Stimulated activated CD8-positive, alpha-beta memory T cell treated with anti-CD3 and anti-CD28 coated beads, Interleukin-12 subunit alpha, Interleukin-12 subunit beta, amount 100 ng/mL, for 1 hour (primary cell): Measurements from ENCODE around the gene DOCK10.

Source experiments
- DNase-seq: peaks from one replicate; pipeline ENCODE4 v3.0.0-alpha.2; 2020; ENCODE audit warnings: low read depth

The DOCK10 gene

GRCh38 chr2:224881846-224882245 is 160.4 kb downstream of the DOCK10 start:
- no peak for DNase-seq

- DNase-seq = no peak
Measured at GRCh38 chr2:224876522-224876921, 165.7 kb downstream of the DOCK10 start.

GRCh38 chr2:224875841-224876240 is 166.4 kb downstream of the DOCK10 start:
- DNase-seq = no peak

- no peak for DNase-seq
Measured at GRCh38 chr2:224875153-224875552, 167.1 kb downstream of the DOCK10 start.

- DNase-seq = no peak
Measured at GRCh38 chr2:224871813-224872212, 170.5 kb downstream of the DOCK10 start.

- no peak for DNase-seq
Measured at GRCh38 chr2:224870341-224870740, 171.9 kb downstream of the DOCK10 start.

GRCh38 chr2:224869601-224870233 is 172.6 kb downstream of the DOCK10 start:
- DNase-seq = no peak

GRCh38 chr2:224865016-224865415 is 177.3 kb downstream of the DOCK10 start:
- DNase-seq = no peak

GRCh38 chr2:224861266-224861665 is 181.0 kb downstream of the DOCK10 start:
- no peak for DNase-seq

GRCh38 chr2:224860786-224861185 is 181.5 kb downstream of the DOCK10 start:
- no peak for DNase-seq

GRCh38 chr2:224851811-224852210 is 190.5 kb downstream of the DOCK10 start:
- DNase-seq = no peak

- no peak for DNase-seq
Measured at GRCh38 chr2:224850081-224850480, 192.2 kb downstream of the DOCK10 start.

- no peak for DNase-seq
Measured at GRCh38 chr2:224849264-224849663, 193.0 kb downstream of the DOCK10 start.

- DNase-seq = no peak
Measured at GRCh38 chr2:224847961-224848850, 194.1 kb downstream of the DOCK10 start.

- no peak for DNase-seq
Measured at GRCh38 chr2:224847381-224847780, 194.9 kb downstream of the DOCK10 start.

- DNase-seq = no peak
Measured at GRCh38 chr2:224846686-224847085, 195.6 kb downstream of the DOCK10 start.

GRCh38 chr2:224846161-224846560 is 196.1 kb downstream of the DOCK10 start:
- DNase-seq = no peak

- no peak for DNase-seq
Measured at GRCh38 chr2:224843141-224843540, 199.1 kb downstream of the DOCK10 start.

GRCh38 chr2:224841910-224842309 is 200.4 kb downstream of the DOCK10 start:
- no peak for DNase-seq

- DNase-seq = no peak
Measured at GRCh38 chr2:224838335-224838734, 203.9 kb downstream of the DOCK10 start.

GRCh38 chr2:224837558-224837957 is 204.7 kb downstream of the DOCK10 start:
- no peak for DNase-seq

GRCh38 chr2:224837066-224837465 is 205.2 kb downstream of the DOCK10 start:
- no peak for DNase-seq

- DNase-seq = no peak
Measured at GRCh38 chr2:224836263-224836662, 206.0 kb downstream of the DOCK10 start.
